GM06990 (cell line): ENCODE data around the gene CHST12.

Experiments
- DNase-seq: peaks from one replicate; pipeline ENCODE4 v3.0.0-alpha.2; 2011; ENCODE audit not compliant: insufficient read length; ENCODE audit errors: extremely low read depth
- H3K27me3 ChIP-seq: replicated peaks from 2 replicates; pipeline ENCODE4 v1.6.0; 2011; ENCODE audit warnings: low read length; ENCODE audit not compliant: control insufficient read depth, insufficient read depth
- H3K36me3 ChIP-seq: 2 replicates; pipeline ENCODE4 v1.5.1; 2011; ENCODE audit warnings: low read length; ENCODE audit not compliant: control insufficient read depth, insufficient read depth
- H3K4me3 ChIP-seq: replicated peaks from 2 replicates; pipeline ENCODE4 v1.5.1; 2011; ENCODE audit warnings: low read depth, mild to moderate bottlenecking, control low read depth, low read length
- TF ChIP-seq, protein P1 (sequence below): IDR thresholded peaks from 2 replicates; pipeline ENCODE4 v1.5.1; 2011; ENCODE audit warnings: low read length, control low read depth, mild to moderate bottlenecking, inconsistent platforms; ENCODE audit not compliant: insufficient read depth, poor library complexity, severe bottlenecking

Gene CHST12

DNA sequence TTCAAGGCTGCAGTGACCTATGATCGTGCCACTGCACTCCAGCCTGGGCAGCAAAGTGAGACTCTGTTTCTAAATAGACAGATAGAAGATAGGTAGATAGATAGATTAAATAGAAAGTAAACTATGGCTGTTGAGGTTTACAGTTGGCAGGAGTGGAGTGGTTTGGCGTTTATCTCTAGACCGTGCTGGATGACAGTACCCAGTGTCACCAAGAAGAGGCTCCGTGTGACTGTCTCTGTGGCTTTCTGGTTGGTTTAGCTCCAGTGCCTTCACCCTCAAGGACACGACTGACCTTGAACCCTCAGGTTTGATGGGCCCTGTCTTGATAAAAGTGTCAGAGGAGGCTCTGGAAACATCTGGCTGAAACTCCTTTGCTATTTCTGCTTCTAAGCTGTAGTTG lies 31.7 kb downstream of the CHST12 start:
- TF ChIP-seq, protein P1, sequence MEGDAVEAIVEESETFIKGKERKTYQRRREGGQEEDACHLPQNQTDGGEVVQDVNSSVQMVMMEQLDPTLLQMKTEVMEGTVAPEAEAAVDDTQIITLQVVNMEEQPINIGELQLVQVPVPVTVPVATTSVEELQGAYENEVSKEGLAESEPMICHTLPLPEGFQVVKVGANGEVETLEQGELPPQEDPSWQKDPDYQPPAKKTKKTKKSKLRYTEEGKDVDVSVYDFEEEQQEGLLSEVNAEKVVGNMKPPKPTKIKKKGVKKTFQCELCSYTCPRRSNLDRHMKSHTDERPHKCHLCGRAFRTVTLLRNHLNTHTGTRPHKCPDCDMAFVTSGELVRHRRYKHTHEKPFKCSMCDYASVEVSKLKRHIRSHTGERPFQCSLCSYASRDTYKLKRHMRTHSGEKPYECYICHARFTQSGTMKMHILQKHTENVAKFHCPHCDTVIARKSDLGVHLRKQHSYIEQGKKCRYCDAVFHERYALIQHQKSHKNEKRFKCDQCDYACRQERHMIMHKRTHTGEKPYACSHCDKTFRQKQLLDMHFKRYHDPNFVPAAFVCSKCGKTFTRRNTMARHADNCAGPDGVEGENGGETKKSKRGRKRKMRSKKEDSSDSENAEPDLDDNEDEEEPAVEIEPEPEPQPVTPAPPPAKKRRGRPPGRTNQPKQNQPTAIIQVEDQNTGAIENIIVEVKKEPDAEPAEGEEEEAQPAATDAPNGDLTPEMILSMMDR: no peak
- Histone ChIP-seq H3K36me3 (peaks cover 27% of the 10 kb centered on the region), H3K27me3 (no peaks in the 10 kb centered on the region), H3K4me3 (no peak overlapping the region)
- no peak for DNase-seq

DNA sequence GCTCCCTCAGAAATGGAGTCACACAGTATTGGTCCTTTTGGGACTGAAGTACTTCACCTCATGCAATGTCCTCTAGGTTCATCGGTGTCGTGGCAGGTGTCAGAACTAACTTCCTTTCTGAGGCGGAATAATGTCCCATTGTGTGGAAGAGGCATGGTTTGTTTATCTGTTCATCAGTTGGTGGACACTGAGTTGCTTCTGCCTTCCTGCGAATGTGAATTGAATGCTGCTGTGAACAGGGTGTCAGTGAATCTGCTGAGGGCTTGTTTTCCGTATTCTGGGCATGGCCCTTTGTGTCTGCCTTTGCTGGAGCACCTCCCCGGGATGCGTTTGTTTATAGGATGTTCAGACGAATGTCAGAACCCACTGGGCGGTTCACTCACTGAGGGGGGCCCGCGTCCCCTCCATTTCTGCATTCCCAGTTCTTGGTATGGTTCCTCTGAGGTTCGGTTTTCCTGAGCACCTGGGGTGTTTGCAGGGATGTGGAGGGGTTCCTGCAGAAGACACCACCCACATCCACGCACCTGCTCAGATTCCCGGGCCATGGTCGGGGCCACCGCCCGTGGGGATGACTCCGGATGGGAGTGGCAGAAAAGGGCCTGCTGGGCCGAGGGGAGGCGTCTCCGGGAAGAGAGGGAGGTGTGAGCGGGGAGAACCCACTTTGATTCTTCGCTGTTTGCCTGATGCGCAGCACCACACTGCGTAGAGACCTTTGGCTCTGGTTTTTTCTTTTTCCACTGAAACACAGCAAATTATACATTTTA lies 33.1 kb downstream of the CHST12 start:
- H3K27me3 ChIP-seq: no peaks in the 10 kb centered on the region
- peaks cover 27% of the 10 kb centered on the region for H3K36me3 ChIP-seq
- TF ChIP-seq, protein P1: no peak
- no peak for DNase-seq
- H3K4me3 ChIP-seq: no peak overlapping the region

DNA sequence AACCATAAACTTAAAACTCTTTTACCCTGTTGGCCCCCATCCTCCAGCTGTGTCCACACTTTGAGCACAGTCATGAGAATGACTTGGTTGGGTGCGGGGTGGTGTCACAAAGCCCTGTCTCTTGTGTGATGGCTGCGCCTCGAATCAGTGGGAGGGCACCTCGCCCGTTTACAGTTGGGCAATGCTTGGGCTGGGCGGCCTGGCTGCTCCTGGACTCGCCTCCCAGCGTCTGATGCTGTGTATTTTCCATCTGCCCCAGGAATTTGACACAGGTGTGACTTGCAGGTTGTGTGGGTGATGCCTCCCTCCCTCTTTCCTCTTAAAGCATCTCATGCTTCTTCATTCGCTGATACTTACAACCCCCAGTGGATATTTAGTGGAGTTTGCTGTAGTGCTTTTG lies 33.7 kb downstream of the CHST12 start:
- TF ChIP-seq, protein P1: no peak
- Histone ChIP-seq H3K36me3 (peaks cover 26% of the 10 kb centered on the region), H3K4me3 (no peak overlapping the region), H3K27me3 (no peaks in the 10 kb centered on the region)
- no peak for DNase-seq

- H3K36me3 ChIP-seq: peaks cover 21% of the 10 kb centered on the region
- no peak for DNase-seq
- TF ChIP-seq, protein P1: no peak
- H3K27me3 ChIP-seq: no peaks in the 10 kb centered on the region
- H3K4me3 ChIP-seq: no peak overlapping the region
Observed at GRCh38 chr7:2437537-2438148, 34.2 kb downstream of the CHST12 start.

DNA sequence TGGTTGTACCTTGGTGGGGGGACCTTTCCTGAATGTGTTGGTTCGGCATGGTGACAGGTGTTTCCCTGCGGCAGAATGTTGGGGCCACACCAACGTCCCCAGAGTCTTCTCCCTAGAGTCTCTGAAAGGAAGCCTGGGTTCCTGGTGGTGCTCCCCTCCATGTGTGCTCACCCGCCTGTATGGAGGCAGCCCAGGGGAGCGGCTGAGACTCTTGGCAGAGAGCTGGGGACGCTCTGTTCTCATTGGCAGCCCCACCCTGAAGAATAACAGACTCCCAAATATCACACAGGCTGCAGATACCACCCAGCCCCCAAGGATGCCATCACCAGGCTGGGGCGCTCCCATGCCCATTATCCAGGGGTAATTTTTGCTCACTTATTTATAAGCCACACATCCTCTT lies 34.8 kb downstream of the CHST12 start:
- TF ChIP-seq, protein P1: no peak
- no peak overlapping the region for H3K4me3 ChIP-seq
- H3K27me3 ChIP-seq: no peaks in the 10 kb centered on the region
- H3K36me3 ChIP-seq: peaks cover 15% of the 10 kb centered on the region
- no peak for DNase-seq
